Activated CD4-positive, CD25-positive, alpha-beta regulatory T cell treated with anti-CD3 and anti-CD28 coated beads, Interleukin-2, amount 50 U/mL, for 24 hours (primary cell): ENCODE data around the gene PLSCR5.

Source experiments
- ATAC-seq, 2 donors: fragments of 150-1000 bp; cut with Tn5 transposase; one replicate each; pipeline ENCODE4 v1.10.0; 2021; ENCODE audit warnings: mild to moderate bottlenecking in 1 of 2, moderate library complexity in 1 of 2

PLSCR5 gene, protein sequence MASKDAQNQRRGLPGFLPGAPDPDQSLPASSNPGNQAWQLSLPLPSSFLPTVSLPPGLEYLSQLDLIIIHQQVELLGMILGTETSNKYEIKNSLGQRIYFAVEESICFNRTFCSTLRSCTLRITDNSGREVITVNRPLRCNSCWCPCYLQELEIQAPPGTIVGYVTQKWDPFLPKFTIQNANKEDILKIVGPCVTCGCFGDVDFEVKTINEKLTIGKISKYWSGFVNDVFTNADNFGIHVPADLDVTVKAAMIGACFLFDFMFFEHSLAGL

DNA sequence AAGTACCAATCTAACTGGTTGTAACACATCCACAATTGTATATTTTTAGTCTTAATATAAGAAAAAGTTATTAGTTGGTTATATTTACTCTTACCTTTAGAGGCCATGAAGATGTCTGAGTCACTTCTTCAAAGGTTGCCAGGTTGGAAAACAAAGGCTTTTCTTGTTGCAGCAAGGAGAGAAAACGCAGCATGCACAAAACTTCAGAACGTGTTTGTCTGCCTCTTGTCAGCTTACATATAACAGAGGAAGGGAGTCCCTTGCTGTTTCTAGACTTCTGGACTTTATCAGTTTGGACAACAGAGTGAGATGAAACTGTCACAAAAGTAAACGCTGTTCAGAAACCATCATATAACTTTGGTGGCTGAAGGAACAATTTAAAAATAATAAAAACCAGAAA lies at the start of gene PLSCR5:
TSS of gene PLSCR5 (minus strand) at position 241 of the 400 bp plus-strand sequence. CDS start at position 107, 134 bp downstream.
- no peak for ATAC-seq

GRCh38 chr3:146653978-146654377 lies 48.8 kb upstream of the PLSCR5 start:
- no peak for ATAC-seq

DNA sequence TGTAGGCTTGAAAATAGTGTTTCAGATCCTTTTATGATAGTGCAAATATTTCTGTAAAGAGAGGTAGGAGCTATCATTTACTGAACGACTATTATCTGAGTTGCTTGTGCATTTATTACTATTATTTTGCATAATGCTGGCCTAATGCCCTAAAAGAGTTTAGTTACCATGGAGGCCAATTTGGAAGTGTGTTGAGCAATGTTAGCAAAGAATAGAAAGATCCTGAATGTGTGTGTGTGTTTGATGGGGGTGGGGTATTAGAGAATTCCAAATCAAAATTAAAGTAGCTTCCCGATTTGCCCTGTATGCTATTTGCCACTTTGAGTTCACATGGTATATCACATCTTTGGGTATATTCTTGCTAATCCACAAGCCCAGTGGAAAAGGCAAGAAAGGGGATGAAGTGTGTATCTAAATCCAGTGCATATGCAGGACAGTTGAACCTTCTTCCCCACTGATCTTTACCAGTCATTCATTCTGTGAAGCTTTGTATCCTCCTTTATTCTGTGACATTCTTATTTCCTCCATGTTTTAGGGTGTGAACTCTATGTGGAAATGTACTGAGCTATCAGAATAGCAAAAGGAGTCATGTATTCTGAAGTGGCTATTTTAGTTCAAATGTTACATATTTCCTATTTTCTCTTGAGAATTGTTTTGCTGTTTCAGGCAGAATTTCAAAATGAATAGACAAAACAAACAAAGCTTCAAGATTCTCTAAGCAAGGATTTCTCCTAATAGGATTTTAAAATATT lies 45.7 kb upstream of the PLSCR5 start:
- no peak for ATAC-seq

DNA sequence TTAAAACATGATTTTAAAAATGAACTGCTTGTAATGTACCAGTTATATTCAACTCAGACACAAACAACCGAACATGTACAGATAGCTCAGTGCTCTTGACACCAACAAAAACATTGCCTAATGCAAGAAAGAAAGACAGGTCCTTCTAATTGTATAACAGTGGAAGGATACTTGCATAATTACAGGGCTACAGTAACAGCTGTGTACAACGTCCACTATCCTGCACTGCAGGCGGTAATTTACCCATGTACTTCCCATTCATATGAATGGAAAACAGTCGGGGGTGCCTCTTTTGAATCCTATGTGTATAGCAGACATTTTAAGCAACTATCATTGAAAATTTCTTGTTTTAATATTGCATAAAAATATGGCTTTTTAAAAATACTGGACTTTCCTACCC lies 41.1 kb upstream of the PLSCR5 start:
- ATAC-seq, result no peak

GRCh38 chr3:146640955-146641867 lies 36.1 kb upstream of the PLSCR5 start:
- ATAC-seq, result no peak

DNA sequence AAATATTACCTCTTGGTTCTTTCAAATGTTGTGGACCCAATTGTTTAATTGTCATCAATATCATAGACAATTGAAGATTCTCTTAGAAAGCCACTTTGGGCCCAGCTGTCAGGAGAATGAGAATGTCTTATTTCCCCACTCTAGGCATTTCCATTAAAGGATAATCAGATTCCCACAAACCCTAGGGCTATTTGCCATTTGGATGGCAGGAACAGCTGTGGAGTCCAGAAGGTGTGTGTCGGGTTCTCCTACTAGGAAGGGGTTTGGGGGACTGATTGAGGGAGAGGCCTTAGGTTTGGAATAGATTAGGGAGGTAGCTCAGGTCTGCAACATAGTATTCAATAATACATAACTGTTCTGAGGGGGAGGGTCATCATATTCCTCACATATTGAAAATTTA lies 35.2 kb upstream of the PLSCR5 start:
- ATAC-seq, result no peak

- ATAC-seq, result no peak
Measured at GRCh38 chr3:146638718-146639117, 33.6 kb upstream of the PLSCR5 start.

DNA sequence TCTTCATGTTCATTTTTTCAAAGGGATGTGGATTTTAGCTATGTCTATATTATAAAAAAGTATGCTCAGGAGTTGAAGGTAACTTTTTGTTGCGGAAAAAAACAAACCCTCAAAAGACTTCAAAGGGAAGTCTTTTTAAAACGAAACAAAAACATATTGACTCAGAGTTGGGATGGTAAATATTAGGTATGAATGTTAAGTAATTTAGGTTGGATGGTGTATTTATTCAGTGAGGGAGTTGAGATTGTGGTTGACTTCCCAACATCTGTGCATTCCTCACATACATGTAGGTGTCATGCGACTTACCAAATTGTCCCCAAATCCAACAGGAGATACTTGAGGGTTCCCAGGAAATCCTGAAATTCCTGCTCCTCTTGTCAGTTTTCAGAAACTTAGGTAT lies 32.7 kb upstream of the PLSCR5 start:
- ATAC-seq, result no peak

GRCh38 chr3:146636881-146637280 lies 31.7 kb upstream of the PLSCR5 start:
- no peak for ATAC-seq

DNA sequence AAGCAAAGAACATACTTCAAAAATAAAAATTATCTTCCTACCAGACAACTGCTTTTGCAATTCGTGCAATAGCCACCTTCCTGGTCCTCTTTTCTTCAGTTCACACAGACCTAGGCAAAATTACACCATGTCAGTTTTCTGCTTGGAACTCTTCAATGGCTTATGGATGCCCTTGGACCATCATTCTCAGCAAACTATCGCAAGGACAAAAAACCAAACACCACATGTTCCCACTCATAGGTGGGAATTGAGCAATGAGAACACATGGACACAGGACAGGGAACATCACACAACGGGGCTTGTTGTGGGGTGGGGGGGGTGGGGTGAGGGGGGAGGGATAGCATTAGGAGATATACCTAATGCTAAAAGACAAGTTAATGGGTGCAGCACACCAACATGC lies 29.2 kb upstream of the PLSCR5 start:
- no peak for ATAC-seq

GRCh38 chr3:146628671-146629070 lies 23.5 kb upstream of the PLSCR5 start:
- ATAC-seq, result no peak

DNA sequence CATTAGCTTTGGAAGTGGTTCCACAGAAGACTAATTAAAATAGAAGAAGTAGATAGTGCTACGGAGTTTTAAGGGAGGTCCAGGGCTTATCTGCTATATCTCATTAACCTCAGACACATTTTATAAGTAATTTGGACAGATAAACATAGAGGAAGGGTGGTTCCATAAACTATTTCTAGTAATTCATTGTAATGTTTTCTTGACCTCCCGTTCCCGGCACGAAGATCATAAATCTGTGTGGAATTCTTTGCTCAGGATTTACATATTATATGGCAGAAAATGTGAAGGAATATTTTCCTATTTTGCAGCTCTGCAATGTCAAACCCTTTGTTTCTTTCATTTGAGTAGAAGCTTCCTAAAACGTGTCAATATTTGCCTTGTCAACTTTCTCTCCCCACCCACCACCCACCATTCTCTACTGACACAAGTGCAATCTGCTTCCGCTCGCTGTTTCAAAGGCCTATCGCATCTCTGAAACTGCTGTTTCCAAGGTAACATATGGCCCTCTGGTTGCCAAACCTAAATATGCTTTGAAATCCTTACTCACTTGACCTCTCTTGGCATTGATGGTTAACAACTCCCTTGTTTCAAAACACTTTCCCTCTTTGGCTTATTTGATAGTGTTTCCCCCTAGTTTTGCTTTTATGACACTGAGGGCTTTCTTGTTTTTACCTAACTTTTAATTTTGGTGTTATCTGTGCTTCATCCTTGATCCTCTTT lies 21.4 kb upstream of the PLSCR5 start:
- no peak for ATAC-seq

DNA sequence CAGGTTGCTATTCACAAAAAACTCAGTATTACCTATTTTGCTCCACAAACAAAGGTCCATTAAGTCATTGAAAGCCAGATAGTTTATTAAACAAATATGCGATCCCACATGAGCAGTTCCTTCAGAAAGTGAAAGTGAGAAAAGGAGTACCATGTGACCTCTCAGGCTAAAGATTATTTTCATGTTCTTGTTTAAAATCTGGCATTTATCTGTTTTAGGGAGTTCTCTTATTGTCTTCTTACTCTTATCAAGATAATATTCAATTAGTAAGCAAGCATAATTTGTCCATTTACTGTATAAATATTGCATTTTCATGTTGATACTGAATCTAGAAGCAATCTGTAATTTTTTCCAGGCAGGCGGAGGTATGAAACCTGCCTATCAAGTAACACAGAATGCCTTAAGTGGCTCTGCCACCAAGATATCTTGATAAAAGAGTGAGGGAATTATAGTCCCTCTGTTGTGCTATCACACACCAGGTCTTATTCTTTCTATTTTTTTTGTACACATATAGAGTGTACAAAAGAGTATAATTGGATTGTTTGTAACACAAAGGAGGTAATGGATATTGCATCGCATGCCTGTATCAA lies 20.1 kb upstream of the PLSCR5 start:
- ATAC-seq, result no peak

DNA sequence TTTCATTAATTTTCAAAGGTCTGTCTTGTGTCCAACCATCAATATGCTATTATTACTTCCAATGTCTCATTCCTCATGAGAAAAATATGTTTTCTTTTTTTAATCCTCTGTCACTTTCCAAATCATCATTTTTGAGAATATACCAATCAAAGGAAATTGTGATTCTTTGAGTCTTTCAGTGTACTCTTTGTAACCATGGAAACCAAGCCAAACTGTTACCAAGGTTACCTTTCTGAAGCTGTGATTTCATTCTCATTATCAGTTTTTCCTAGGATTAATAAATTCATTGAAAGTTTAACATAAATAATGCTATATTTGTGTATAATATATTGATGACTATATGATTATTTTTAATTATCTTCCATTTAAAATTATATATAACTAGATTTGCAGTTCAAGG lies 16.6 kb upstream of the PLSCR5 start:
- ATAC-seq, result no peak

GRCh38 chr3:146612015-146612414 lies 6.9 kb upstream of the PLSCR5 start:
- no peak for ATAC-seq

DNA sequence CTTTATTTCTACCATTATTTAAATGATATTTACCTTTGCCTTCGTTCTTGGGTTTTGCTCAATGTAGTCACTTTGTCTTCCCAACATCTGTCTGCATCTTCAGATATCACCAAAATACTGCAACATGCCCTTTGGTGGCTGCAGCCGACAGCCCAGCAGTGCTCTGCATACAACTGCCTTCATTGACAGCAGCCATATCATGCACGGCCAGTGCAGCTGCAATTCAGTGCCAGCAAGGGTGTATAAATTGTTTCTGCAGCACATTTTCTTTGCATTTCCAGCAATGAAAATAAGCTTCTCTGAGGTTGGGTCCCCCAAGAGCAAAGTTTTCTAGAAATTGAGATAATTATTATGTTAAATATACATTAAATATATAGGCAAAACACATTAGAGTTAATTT lies 6.0 kb upstream of the PLSCR5 start:
- no peak for ATAC-seq

DNA sequence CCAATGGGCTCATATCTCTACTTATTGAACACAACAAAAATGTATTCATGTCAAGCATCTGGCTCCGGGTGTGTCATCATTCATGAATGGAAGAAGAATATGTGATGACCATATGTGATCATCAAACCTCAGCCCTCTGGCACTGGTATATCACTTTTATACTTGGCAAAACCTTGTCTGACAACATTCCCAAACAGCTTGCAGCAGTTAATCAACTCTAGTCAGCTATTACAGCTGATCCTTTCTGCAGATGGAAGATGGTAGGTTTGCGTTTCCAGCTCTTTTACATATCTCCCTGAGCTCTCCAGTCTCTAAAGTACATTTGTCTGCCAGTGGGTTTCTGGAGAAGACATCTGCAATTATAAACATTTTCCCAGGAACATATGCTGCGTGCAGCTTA lies 6.6 kb downstream of the PLSCR5 start:
- ATAC-seq, result no peak

- no peak for ATAC-seq
Measured at GRCh38 chr3:146594843-146595482, 10.2 kb downstream of the PLSCR5 start.

GRCh38 chr3:146593776-146594175 lies 11.4 kb downstream of the PLSCR5 start:
- no peak for ATAC-seq

- no peak for ATAC-seq
Measured at GRCh38 chr3:146590521-146590920, 14.6 kb downstream of the PLSCR5 start.

DNA sequence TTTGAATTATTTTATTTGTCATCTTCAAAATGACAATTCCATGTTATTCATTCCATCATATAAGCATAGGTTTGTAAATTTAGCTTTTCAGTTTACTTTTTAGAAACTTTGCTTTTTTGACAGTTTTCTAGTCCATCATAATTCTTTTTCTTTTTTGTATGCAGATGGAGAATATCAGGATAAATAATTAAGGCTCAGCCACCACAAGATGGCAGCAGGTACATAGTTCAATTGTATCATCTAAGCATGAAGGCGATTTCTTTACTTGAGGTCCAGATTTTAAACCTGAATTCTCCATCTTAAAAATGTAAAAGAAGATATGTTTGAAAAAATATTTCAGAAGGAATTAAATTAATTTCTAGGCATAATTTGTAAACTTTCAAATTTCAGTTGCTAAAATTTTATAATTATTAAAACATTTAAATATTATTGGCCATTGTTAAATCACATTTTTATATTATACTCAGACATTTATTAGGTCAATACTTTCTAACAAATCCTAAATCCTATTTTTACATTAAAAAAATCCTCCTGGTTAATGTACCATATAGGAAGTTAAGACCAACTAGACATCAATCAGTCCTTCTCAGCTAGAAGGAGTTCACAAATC lies 15.1 kb downstream of the PLSCR5 start:
- ATAC-seq, result no peak
